Epithelial cell of esophagus (primary cell): ENCODE data around the gene ASIC4.

ENCODE experiments used
- DNase-seq: peaks from one replicate; pipeline ENCODE4 v3.0.0; 2010; ENCODE audit warnings: low read depth
- H3K4me3 ChIP-seq: 2 replicates; pipeline ENCODE4 v1.5.1; 2011; ENCODE audit warnings: mild to moderate bottlenecking, low read length, control low read depth
- CTCF ChIP-seq: IDR thresholded peaks from 2 replicates; pipeline ENCODE4 v1.5.1; 2011; ENCODE audit warnings: low read depth, mild to moderate bottlenecking, low read length, control low read depth, inconsistent platforms; ENCODE audit not compliant: insufficient read depth; ENCODE audit errors: missing control alignments

ASIC4 gene

GRCh38 chr2:219475278-219475677 lies 39.0 kb upstream of the ASIC4 start:
- H3K4me3 ChIP-seq, result no peak overlapping the region
- TF ChIP-seq CTCF, result no peak
- no peak for DNase-seq

DNA sequence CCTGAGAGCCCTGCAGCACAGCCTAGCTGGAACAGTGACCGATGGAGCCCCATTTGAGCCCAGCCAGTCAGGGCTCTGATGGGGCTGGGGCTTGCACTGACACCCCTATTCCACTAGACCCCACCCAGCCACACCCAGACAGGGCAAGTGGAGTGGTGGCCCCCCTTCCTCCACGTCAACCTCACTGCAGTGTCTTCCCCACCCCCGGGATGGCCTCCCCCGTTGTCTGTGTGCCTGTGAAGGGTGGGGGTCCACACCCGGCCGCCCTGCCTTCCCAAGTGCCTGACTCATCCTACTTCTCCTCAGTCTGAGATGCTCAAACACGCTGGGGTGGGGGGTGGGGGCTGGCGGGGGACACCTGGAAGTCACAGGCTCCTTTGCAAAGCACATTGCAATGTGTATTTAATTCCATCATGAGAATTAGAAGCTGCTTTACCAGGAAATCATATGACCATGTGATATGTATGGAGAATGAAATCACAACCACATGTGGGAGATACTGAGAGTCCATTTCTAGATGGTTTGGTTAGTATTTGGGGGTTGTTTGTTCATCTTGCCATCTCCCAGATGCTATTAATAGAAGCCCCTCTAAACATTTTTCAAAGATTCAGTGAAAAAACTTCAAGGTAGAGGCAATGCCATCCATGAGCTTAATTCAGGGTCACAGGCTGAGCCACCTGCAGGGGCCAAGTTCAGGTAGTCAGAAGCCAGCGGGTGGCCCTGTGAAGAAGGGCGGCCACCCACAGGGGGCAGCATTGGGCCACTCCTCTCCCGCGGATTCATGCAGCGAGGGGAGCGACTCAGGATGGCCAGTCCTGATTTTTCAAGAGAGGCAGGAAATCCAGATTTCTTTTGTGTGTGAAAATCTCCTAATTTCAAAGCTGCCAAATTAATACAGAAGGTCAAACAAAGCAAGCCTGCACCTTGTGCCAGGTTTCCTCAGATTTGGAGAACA lies 38.3 kb upstream of the ASIC4 start:
- peak; percentile 87 for TF ChIP-seq CTCF
- peak; percentile 61 for DNase-seq
- no peak overlapping the region for H3K4me3 ChIP-seq

DNA sequence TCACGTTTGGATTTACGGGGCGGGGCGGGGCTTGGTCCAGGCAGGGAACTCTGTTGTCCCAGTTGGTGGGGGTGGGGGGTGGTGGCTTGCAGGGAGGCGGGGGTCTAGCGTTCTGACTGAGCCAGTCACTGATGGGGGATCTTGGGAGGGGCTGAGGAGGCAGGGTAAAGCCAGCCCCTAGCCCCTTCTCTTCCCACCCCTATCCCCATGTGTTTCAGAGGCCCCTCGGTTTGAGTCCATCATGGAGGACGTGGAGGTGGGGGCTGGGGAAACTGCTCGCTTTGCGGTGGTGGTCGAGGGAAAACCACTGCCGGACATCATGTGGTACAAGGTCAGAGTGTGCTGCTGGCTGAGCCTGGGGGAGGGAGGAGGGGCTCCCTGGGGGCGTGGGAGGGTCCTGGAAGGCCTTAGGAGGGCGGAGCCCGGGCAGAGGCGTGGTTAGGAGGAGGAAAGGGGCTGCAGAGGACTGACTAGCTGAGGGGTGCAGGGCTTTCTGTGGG lies 37.6 kb upstream of the ASIC4 start:
- no peak overlapping the region for H3K4me3 ChIP-seq
- DNase-seq, result no peak
- no peak for TF ChIP-seq CTCF

- DNase-seq, result no peak
- no peak for TF ChIP-seq CTCF
- no peak overlapping the region for H3K4me3 ChIP-seq
These were observed 37.1 kb upstream of the ASIC4 start for GRCh38 chr2:219477179-219477578.

GRCh38 chr2:219477815-219478214 lies 36.5 kb upstream of the ASIC4 start:
- TF ChIP-seq CTCF, result no peak
- no peak for DNase-seq
- no peak overlapping the region for H3K4me3 ChIP-seq

DNA sequence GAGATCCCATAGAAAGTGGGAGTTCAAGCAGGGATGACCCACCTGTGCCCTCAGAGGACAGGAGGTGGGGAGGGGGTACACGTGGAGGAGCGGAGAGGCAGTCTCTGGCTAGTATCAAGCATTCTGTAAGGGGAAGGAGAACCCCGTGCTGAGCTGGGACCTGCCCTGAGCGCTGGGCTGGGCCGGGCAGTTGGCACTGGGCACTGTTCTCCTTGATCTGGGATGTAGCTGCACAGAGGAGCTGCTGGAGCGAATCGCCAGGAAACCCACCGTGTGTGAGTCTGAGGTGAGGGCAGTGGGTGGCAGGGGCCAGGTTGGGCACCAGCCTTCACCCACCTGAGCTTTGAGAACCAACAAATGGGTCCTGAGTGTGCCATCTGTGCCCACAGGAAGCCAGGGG lies 35.4 kb upstream of the ASIC4 start:
- no peak for DNase-seq
- H3K4me3 ChIP-seq, result no peak overlapping the region
- TF ChIP-seq CTCF, result no peak
